ENCODE data around the gene UBA7.

- TF ChIP-seq, protein P1, sequence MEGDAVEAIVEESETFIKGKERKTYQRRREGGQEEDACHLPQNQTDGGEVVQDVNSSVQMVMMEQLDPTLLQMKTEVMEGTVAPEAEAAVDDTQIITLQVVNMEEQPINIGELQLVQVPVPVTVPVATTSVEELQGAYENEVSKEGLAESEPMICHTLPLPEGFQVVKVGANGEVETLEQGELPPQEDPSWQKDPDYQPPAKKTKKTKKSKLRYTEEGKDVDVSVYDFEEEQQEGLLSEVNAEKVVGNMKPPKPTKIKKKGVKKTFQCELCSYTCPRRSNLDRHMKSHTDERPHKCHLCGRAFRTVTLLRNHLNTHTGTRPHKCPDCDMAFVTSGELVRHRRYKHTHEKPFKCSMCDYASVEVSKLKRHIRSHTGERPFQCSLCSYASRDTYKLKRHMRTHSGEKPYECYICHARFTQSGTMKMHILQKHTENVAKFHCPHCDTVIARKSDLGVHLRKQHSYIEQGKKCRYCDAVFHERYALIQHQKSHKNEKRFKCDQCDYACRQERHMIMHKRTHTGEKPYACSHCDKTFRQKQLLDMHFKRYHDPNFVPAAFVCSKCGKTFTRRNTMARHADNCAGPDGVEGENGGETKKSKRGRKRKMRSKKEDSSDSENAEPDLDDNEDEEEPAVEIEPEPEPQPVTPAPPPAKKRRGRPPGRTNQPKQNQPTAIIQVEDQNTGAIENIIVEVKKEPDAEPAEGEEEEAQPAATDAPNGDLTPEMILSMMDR (IDR thresholded peaks at IDR 0.05) = no peak
- no peak for TF ChIP-seq EP300 (IDR thresholded peaks at IDR 0.05)
- TF ChIP-seq POLR2A (IDR thresholded peaks at IDR 0.05) = peak in 1 of 4 donors; percentile 60
Measured at GRCh38 chr3:49856181-49857005, 42.6 kb upstream of the UBA7 start, which contains the start of gene TRAIP.

All from upper lobe of left lung (tissue), 4 donors.